GM23248 (cell line): ENCODE results near the gene CHST5. TPM values are rescaled to one million over a fixed set of nuclear protein-coding genes. Genes with fewer than 3 reads are reported as not detected.

Experiments used
- DNase-seq: peaks from one replicate; pipeline ENCODE4 v3.0.0-alpha.2; 2015
- H2AFZ ChIP-seq: fragments of 200-600 bp; sonication (generic); 2 replicates; pipeline ENCODE4 v1.6.1; 2016; ENCODE audit warnings: antibody characterized with exemption
- H3F3A ChIP-seq: fragments of 200-600 bp; sonication (generic); 2 replicates; pipeline ENCODE4 v1.6.1; 2016; ENCODE audit warnings: mild to moderate bottlenecking, antibody characterized with exemption, mixed run types; ENCODE audit not compliant: insufficient read depth
- H3K27ac ChIP-seq: fragments of 200-600 bp; sonication (generic); 2 replicates; pipeline ENCODE4 v1.5.1; 2016; ENCODE audit warnings: mild to moderate bottlenecking
- H3K27me3 ChIP-seq: fragments of 200-600 bp; sonication (generic); replicated peaks from 2 replicates; pipeline ENCODE4 v1.6.1; 2016; ENCODE audit warnings: mild to moderate bottlenecking; ENCODE audit not compliant: insufficient read depth
- H3K36me3 ChIP-seq: fragments of 200-600 bp; sonication (generic); 2 replicates; pipeline ENCODE4 v1.6.1; 2016; ENCODE audit warnings: low read depth, mild to moderate bottlenecking
- H3K4me1 ChIP-seq: fragments of 200-600 bp; sonication (generic); 2 replicates; pipeline ENCODE4 v1.6.1; 2016; ENCODE audit warnings: mild to moderate bottlenecking; ENCODE audit not compliant: insufficient read depth
- H3K4me2 ChIP-seq: fragments of 200-600 bp; sonication (generic); one replicate; pipeline ENCODE4 v1.6.1; 2016; ENCODE audit warnings: mild to moderate bottlenecking; ENCODE audit not compliant: unreplicated experiment
- H3K4me3 ChIP-seq: fragments of 200-600 bp; sonication (generic); 2 replicates; pipeline ENCODE4 v1.5.1; 2016; ENCODE audit warnings: mild to moderate bottlenecking
- H3K79me2 ChIP-seq: fragments of 200-600 bp; sonication (generic); 2 replicates; pipeline ENCODE4 v1.6.1; 2016; ENCODE audit warnings: mild to moderate bottlenecking; ENCODE audit not compliant: insufficient read depth
- H3K9ac ChIP-seq: fragments of 200-600 bp; sonication (generic); 2 replicates; pipeline ENCODE4 v1.6.1; 2016; ENCODE audit warnings: mild to moderate bottlenecking
- H3K9me2 ChIP-seq: fragments of 200-600 bp; sonication (generic); 2 replicates; pipeline ENCODE4 v1.6.1; 2016; ENCODE audit warnings: mixed run types, mild to moderate bottlenecking, moderate library complexity; ENCODE audit not compliant: insufficient read depth
- H3K9me3 ChIP-seq: fragments of 200-600 bp; sonication (generic); one replicate; pipeline ENCODE4 v1.6.1; 2017; ENCODE audit warnings: low read depth
- H4K20me1 ChIP-seq: fragments of 200-600 bp; sonication (generic); 2 replicates; pipeline ENCODE4 v1.6.0; 2016; ENCODE audit not compliant: insufficient read depth
- EZH2 ChIP-seq: fragments of 200-600 bp; sonication (generic); IDR thresholded peaks from 2 replicates; pipeline ENCODE4 v1.6.1; 2018; ENCODE audit warnings: antibody characterized with exemption, mild to moderate bottlenecking; ENCODE audit not compliant: insufficient read depth, poor library complexity, severe bottlenecking
- EZH2phosphoT487 ChIP-seq: fragments of 200-600 bp; sonication (generic); IDR thresholded peaks from 2 replicates; pipeline ENCODE4 v1.6.1; 2018; ENCODE audit warnings: antibody characterized with exemption, moderate library complexity, mild to moderate bottlenecking, low read depth; ENCODE audit not compliant: insufficient read depth
- WGBS, 2 experiments: methylation state at CpG; one replicate each; pipeline ENCODE4 v1.1.6; 2015 to 2017; ENCODE audit warnings: low lambda C conversion rate in 2 of 2, low coverage in 1 of 2; ENCODE audit errors: missing lambda C conversion rate in 2 of 2; 5-methylcytosine and 5-hydroxymethylcytosine counted together
- in situ Hi-C: fragments of 300-500 bp; cut with MboI; formaldehyde crosslinking; loops from 2 replicates; pipeline ENCODE4 v1.15.0; 2020
- polyA plus RNA-seq: library from polyadenylated mRNA; unstranded; fragments of >200 nt; fragmentation: Nextera tagmentation; extraction: Ambion mirVana; gene quantifications from 2 replicates; pipeline ENCODE4 v1.2.1, GENCODE V29; 2016
- total RNA-seq: library from RNA; depleted of rRNA; stranded (reverse); fragments of >200 nt; shearing (Covaris generic); gene quantifications from 2 replicates; pipeline ENCODE4 v1.2.3, GENCODE V29; 2014

The CHST5 gene
- total and polyA plus RNA-seq, 2 experiments from 2014 or later = not detected

- no peaks in the 10 kb centered on the region for H3K9me2 ChIP-seq
- peaks cover 44% of the 10 kb centered on the region for H3K36me3 ChIP-seq
- no peaks in the 10 kb centered on the region for H3K4me1 ChIP-seq
- H3K9ac ChIP-seq = no peak overlapping the region
- no peak overlapping the region for H3K27ac ChIP-seq
- WGBS, 2 experiments = 56% methylated on average over 3 of the region's 3 CpGs
- H3K79me2 ChIP-seq = peaks cover 37% of the 10 kb centered on the region
- no peak overlapping the region for H3K4me2 ChIP-seq
- no peak overlapping the region for H3K4me3 ChIP-seq
- H3F3A ChIP-seq = no peaks in the 10 kb centered on the region
- TF ChIP-seq EZH2phosphoT487 (no peak), EZH2 (no peak)
- 0 out of 2 replicates have a peak, but pooled peaks cover 4% of the 10 kb centered on the region for H4K20me1 ChIP-seq
- no peak for DNase-seq
- no peaks in the 10 kb centered on the region for H3K9me3 ChIP-seq
- H2AFZ ChIP-seq = no peak overlapping the region
- H3K27me3 ChIP-seq = no peaks in the 10 kb centered on the region
- in situ Hi-C loops = no loop called here
Measured at GRCh38 chr16:75576384-75576811, 40.5 kb upstream of the CHST5 start.

GRCh38 chr16:75575958-75576357, 40.0 kb upstream of the CHST5 start:
- WGBS, 2 experiments = 51 to 55% methylated on average over 3 of the region's 3 CpGs
- in situ Hi-C loops = no loop called here
- no peak overlapping the region for H3K4me2 ChIP-seq

GRCh38 chr16:75573955-75574354, 38.0 kb upstream of the CHST5 start:
- H3K9ac ChIP-seq = no peak overlapping the region
- H3F3A ChIP-seq = no peaks in the 10 kb centered on the region
- H3K9me3 ChIP-seq = no peaks in the 10 kb centered on the region
- no peak overlapping the region for H3K4me3 ChIP-seq
- H3K79me2 ChIP-seq = peaks cover 59% of the 10 kb centered on the region
- in situ Hi-C loops = no loop called here
- no peak for DNase-seq
- no peak overlapping the region for H3K4me2 ChIP-seq
- H3K4me1 ChIP-seq = no peaks in the 10 kb centered on the region
- H3K9me2 ChIP-seq = no peaks in the 10 kb centered on the region
- no peak overlapping the region for H3K27ac ChIP-seq
- 59 to 69% methylated on average over 5 of the region's 5 CpGs for WGBS, 2 experiments
- peaks cover 64% of the 10 kb centered on the region for H3K36me3 ChIP-seq
- no peaks in the 10 kb centered on the region for H3K27me3 ChIP-seq
- H2AFZ ChIP-seq = no peak overlapping the region
- TF ChIP-seq EZH2 (no peak), EZH2phosphoT487 (no peak)
- 0 out of 2 replicates have a peak, but pooled peaks cover 4% of the 10 kb centered on the region for H4K20me1 ChIP-seq

More at GRCh38 chr16:75575958-75576357, 40.0 kb upstream of the CHST5 start:
- no peaks in the 10 kb centered on the region for H3K4me1 ChIP-seq
- no peak overlapping the region for H3K9ac ChIP-seq
- no peak for TF ChIP-seq EZH2phosphoT487
- TF ChIP-seq EZH2 = no peak
- H3K79me2 ChIP-seq = peaks cover 41% of the 10 kb centered on the region
- H3K9me3 ChIP-seq = no peaks in the 10 kb centered on the region
- H3K9me2 ChIP-seq = no peaks in the 10 kb centered on the region
- no peaks in the 10 kb centered on the region for H3K27me3 ChIP-seq
- no peaks in the 10 kb centered on the region for H3F3A ChIP-seq
- no peak overlapping the region for H2AFZ ChIP-seq
- peaks cover 48% of the 10 kb centered on the region for H3K36me3 ChIP-seq
- DNase-seq = no peak
- 0 out of 2 replicates have a peak, but pooled peaks cover 4% of the 10 kb centered on the region for H4K20me1 ChIP-seq
- H3K27ac ChIP-seq = no peak overlapping the region
- H3K4me3 ChIP-seq = no peak overlapping the region

GRCh38 chr16:75572864-75573542, 37.1 kb upstream of the CHST5 start:
- TF ChIP-seq EZH2phosphoT487 (no peak), EZH2 (no peak)
- H3K9ac ChIP-seq = no peak overlapping the region
- H3K27ac ChIP-seq = no peak overlapping the region
- H4K20me1 ChIP-seq = peaks cover 4% of the 10 kb centered on the region; the same call in 1 of the 2 replicates
- no peak overlapping the region for H3K4me3 ChIP-seq
- no peak for DNase-seq
- H3F3A ChIP-seq = no peaks in the 10 kb centered on the region
- H3K9me2 ChIP-seq = no peaks in the 10 kb centered on the region
- no peaks in the 10 kb centered on the region for H3K27me3 ChIP-seq
- peaks cover 69% of the 10 kb centered on the region for H3K79me2 ChIP-seq
- no peak overlapping the region for H3K4me2 ChIP-seq
- H3K4me1 ChIP-seq = no peaks in the 10 kb centered on the region
- in situ Hi-C loops = no loop called here
- no peaks in the 10 kb centered on the region for H3K9me3 ChIP-seq
- H2AFZ ChIP-seq = no peak overlapping the region
- H3K36me3 ChIP-seq = peaks cover 66% of the 10 kb centered on the region
- 93 to 94% methylated on average over 3 of the region's 3 CpGs for WGBS, 2 experiments
